Medulla oblongata (tissue), 1 donor: ENCODE results near the gene SLC25A1.

Experiments used
- DNase-seq: peaks from one replicate; pipeline ENCODE4 v3.0.0-alpha.2; 2015; ENCODE audit errors: extremely low spot score

SLC25A1 gene

DNA sequence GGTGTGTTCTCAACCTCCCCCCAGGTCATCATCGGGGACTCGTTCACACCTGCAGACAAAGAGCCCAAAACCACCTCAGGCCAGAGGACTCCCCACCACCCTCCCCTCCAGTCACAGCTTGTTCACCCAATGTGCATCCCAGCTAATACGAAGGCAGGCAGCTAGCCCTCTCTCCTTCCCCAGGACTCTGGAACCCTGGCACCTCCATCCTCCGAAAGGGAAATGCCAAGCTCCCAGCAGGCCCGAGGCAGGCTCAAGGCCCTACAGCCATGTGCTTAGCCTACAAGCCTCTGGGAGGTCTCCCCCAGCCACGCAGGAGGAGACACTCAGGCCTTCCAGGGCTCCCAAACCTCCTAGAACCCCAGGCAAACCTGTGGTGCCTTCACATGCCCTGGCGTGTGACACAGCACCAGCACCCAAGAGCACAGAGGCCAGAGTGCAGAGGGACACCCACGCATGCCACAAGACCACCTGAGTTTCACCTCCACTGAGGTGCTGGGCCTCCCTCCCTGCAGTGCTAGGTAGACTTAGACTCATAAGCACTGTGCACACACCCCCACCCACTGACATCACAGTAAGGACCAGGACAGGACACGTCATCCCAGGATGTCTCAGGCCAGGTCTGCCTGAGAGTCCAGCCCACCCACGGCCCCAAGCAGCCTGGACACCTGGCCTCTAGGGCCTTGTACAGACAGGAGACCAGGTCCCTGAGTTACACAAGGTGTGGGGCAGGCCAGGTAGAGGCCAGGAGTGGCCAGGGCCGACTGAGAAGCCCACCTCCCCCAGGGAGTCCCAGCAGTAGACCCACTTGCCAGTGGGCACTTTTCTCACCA lies 40.9 kb downstream of the SLC25A1 start:
- DNase-seq, result no peak

DNA sequence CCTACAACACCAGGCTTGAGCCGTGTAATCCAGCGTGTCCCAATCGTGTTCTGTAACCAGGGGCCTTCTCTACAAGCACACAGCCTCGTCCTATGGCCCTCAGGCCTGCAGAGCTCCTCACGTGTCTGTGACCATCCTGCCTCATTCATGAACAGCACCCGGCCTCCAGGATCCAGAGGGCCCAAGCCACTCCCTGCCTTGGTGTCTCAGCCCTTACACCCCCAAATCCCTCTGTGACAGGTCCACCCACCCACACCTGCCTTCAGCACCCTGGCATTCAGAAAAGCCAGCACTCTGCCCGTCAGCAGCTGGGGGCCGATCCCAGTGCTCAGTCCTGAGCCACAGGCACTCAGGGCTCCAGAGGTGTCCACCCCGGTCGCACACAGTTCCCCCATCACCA lies 41.6 kb downstream of the SLC25A1 start:
- no peak for DNase-seq

DNA sequence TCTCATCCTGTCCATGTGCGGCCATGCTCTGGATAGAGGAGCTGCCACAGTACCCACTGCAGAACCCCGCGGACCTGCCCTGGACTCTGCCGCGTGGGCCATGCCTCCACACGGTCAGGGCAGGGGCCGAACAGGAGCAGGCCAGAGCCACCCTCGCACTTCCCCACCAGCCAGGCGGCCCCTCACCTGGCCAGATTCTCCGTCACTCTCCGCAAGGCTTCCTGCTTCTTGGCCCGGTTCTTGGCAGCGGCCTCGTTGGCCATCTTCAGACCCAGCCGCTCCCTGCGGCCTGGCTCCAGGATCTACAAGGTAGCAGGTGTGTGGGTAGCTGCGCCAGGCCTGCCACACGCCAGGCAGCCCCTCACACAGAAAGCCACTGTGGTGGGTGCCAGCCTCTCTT lies 43.7 kb downstream of the SLC25A1 start:
- DNase-seq, result no peak

DNA sequence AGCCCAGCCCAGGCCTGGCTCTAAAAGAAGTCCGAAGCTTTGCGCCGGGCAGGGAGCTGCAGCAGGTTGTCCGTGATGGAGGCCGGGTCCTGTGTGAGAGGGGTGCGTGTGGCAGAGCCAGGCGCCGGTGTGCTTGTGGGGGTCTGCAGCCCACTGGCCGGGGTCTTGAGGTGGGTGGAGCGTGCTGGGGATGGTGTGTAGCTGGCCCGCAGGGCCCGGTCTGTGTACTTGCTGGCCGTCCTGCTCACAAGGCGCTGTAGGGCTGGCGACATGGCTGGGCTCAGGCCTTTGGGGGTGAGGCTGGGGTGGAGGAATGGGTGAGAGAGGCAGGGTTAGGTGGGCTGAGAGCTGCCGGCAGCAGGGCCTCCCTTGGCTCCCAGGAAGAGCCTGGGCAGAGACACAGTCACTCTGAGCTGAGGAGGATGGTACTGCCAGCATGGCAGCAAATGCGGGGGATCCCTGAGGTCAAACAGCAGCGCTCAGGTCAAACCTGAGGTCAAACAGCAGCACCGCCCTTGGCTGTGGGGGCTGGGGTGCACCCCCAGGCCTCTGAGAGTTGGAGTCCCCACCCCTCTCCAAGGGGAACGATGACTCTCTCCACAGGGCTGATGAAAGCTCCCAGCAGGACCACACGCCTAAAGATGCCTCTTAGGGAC lies 44.2 kb downstream of the SLC25A1 start:
- DNase-seq, result no peak

DNA sequence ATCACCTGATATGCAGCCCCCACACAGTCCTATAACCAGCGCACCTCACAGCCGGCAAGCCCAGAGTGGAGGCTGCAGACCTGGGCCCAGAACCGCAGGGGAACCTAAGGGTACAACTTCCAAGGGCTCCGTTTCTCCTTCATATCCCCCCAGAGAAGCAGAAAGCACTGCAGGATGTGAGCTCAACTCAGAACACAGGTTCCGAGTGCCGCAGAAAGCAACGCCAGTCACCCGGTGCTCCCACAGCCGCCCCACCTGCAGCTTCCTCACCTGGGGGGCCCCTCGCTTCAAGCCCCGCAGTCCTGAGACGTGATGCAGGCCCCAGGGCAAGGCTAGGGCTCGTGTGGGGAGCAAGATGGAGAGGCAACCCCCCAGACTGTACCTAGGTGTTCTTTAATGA lies 45.0 kb downstream of the SLC25A1 start:
- no peak for DNase-seq

- DNase-seq, result no peak
Measured at GRCh38 chr22:19132693-19133400, 45.7 kb downstream of the SLC25A1 start.

- DNase-seq, result no peak
Measured at GRCh38 chr22:19132153-19132552, 46.4 kb downstream of the SLC25A1 start.

- DNase-seq, result no peak
Measured at GRCh38 chr22:19131685-19132015, 46.9 kb downstream of the SLC25A1 start.

- DNase-seq, result peak; percentile 54
Measured at GRCh38 chr22:19130959-19131684, 47.4 kb downstream of the SLC25A1 start, which contains the start of gene TSSK2. Gene TSSK2, plus strand, starts transcription at chr22:19131308. Its CDS starts 92 bp downstream, at chr22:19131400.

DNA sequence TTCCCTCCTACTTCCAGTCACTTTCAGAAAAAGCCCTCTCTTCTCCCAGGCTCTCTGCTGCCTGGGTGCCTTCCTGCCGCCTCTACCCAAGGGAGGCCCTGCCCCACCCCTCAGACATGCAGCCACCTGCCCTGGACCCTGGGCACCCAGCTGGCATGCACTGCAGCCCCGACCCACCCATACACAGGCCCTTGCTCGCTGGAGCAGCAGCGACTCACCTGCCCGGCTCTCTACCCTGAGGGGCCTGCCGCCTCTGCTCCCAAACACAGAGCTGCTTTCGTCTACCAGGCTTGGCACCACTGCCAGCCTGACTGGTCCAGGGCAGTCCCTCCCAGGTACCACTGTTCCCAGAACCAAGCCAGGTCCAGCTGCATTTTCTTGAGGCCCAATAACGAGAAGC lies 48.7 kb downstream of the SLC25A1 start:
- DNase-seq, result no peak

DNA sequence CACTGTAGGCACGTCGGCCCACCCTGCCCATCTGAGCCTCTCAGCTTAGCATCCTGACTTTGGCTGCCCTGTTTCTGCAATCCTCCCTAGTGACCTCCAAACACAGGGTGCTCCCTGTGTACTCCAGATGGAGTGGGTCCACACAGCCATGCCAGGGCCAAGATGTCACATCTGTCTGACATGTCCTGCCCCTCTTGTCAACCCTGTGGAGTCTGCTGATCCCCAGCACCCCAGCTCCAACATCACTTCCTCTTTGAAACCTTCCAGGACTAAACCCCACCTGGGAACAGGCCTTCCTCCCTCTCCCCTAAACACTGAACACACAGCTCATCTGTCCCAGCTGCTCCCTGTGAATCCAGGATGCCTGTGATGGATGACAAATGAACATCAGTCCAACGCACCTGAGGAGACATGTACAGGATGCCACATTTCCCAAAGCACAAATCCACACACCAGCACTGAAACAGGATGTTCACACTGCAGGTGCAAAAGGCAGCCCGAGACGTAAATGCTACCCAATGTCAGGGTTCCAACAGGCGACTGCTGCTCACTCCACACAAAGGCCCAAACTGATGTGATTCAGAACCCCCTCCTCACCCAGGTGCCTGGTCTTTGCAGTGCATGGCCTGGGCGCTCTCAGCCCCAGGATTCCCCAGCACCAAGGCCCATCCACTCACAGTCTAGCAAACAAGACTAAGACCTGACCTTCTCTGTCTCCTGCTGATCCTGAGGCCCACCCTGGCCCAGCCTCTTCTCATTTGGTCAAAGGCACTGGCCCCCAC lies 49.4 kb downstream of the SLC25A1 start:
- no peak for DNase-seq

DNA sequence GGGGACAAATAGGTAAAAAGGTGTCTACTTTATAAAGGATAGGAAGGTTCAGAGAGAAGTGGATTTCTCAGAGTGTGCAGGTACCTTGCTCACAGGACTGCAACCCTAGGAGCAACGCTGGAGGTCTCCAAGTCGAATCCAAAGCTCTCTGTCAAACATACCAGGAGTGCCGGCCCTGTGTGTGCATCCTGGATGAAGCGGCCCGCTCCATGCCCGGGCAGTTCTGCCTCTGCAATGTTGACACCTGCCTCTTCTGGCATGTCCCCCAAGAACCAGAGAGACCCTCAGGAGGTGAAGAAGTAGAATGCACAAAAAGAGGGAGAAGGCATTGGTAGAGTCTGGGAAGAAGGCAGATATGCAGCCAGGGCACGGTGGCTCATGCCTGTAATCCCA lies 50.5 kb downstream of the SLC25A1 start:
- DNase-seq, result no peak

GRCh38 chr22:19127329-19128008 lies 51.1 kb downstream of the SLC25A1 start:
- DNase-seq, result no peak

GRCh38 chr22:19126309-19127273 lies 51.9 kb downstream of the SLC25A1 start:
- DNase-seq, result no peak
